Stomach (tissue), 4 donors: ENCODE results near the gene CAMK2G.

Source experiments
- EP300 ChIP-seq: sonication (generic); formaldehyde crosslinking; IDR thresholded peaks from one replicate; pipeline ENCODE4 v1.6.1; 2017; ENCODE audit warnings: antibody characterized with exemption
- POLR2A ChIP-seq, 4 donors: fragments of 450-650 bp; IDR thresholded peaks; one replicate each; pipeline ENCODE4 v1.6.1; 2016; ENCODE audit warnings: antibody characterized with exemption in 4 of 4, control low read depth in 2 of 4, mild to moderate bottlenecking in 1 of 4, moderate library complexity in 1 of 4
- POLR2AphosphoS5 ChIP-seq, 3 donors: sonication (generic); formaldehyde crosslinking; IDR thresholded peaks; one replicate each; pipeline ENCODE4 v1.6.1; 2016; ENCODE audit warnings: antibody characterized with exemption in 3 of 3
- TF ChIP-seq, protein P1 (sequence below), 7 experiments: fragments of 450-650 bp in 4 of 7; fragments of 200-600 bp in 3 of 7; sonication (generic) in 3 of 7; IDR thresholded peaks; one replicate each; pipeline ENCODE4 v1.5.1; 2016 to 2019; ENCODE audit warnings: antibody characterized with exemption in 7 of 7, control low read depth in 2 of 7, mild to moderate bottlenecking in 1 of 7

DNA sequence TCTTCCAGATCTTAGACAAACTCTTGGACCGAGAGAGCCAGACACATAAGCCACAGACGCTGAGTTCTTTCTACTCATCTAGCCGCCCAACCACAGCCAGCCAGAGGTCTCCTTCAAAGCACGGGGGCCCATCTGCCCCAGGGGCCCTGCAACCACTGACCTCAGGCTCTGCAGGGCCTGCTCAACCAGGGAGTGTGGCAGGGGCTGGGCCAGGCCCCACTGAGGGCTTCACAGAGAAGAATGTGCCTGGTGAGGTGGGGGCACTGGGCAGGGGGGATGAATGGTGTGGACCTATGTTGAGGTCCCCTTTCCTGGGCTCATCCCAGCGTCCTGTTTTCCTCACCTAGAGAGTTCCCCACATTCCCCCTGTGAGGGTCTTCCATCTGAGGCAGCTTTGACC lies 77.6 kb downstream of the CAMK2G start:
- TF ChIP-seq, protein P1, sequence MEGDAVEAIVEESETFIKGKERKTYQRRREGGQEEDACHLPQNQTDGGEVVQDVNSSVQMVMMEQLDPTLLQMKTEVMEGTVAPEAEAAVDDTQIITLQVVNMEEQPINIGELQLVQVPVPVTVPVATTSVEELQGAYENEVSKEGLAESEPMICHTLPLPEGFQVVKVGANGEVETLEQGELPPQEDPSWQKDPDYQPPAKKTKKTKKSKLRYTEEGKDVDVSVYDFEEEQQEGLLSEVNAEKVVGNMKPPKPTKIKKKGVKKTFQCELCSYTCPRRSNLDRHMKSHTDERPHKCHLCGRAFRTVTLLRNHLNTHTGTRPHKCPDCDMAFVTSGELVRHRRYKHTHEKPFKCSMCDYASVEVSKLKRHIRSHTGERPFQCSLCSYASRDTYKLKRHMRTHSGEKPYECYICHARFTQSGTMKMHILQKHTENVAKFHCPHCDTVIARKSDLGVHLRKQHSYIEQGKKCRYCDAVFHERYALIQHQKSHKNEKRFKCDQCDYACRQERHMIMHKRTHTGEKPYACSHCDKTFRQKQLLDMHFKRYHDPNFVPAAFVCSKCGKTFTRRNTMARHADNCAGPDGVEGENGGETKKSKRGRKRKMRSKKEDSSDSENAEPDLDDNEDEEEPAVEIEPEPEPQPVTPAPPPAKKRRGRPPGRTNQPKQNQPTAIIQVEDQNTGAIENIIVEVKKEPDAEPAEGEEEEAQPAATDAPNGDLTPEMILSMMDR (IDR thresholded peaks at IDR 0.05), result no peak
- TF ChIP-seq POLR2A (IDR thresholded peaks at IDR 0.05) (no peak), EP300 (no peak), POLR2AphosphoS5 (IDR thresholded peaks at IDR 0.05) (no peak)
